Activated T-cell treated with anti-CD3 and anti-CD28 coated beads, Interleukin-2, amount 50 U/mL, for 24 hours (primary cell): Measurements from ENCODE around the gene KRTDAP.
"Not testable (repeated sequence)": the region's sequence is repeated elsewhere in the genome, so short reads cannot be mapped to it uniquely, and the experiment has no call there.

Source experiments
- DNase-seq: peaks from one replicate; pipeline ENCODE4 v3.0.0-alpha.2; 2020
- H3K27ac Mint-ChIP-seq: 2 replicates; pipeline ENCODE4 v1.8.0; 2020; ENCODE audit warnings: mild to moderate bottlenecking, mixed read lengths
- H3K27me3 Mint-ChIP-seq: 2 replicates; pipeline ENCODE4 v1.8.0; 2020; ENCODE audit warnings: mixed read lengths
- H3K36me3 Mint-ChIP-seq: 2 replicates; pipeline ENCODE4 v1.8.0; 2020; ENCODE audit warnings: low read depth, mixed read lengths
- H3K4me1 Mint-ChIP-seq: 2 replicates; pipeline ENCODE4 v1.8.0; 2020; ENCODE audit warnings: low read depth, mixed read lengths
- H3K4me3 Mint-ChIP-seq: 2 replicates; pipeline ENCODE4 v1.8.0; 2020; ENCODE audit warnings: mild to moderate bottlenecking, moderate library complexity, mixed read lengths
- H3K9me3 Mint-ChIP-seq: 2 replicates; pipeline ENCODE4 v1.8.0; 2020; ENCODE audit warnings: mixed read lengths

The KRTDAP gene

DNA sequence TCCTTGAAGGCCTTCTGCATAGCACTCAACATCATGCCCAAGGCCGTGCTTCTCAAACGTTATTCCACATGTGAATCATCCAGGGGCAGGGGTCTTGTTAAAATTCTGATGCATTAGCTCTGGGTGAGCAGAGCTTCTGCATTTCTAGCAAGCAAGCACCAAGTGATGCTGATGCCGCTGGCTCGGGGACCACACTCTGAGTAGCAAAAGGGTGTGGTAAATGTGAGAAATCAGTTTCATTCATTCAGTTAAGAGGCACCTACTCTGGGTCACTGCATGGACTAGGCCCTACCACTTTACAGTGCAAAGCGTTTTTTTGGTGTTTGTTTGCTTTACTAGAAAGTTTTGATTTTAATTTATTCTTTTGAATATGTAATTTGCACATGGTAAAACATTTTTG is 7.2 kb downstream of the KRTDAP start:
- no peak for DNase-seq
- Mint-ChIP-seq H3K9me3 (no peaks in the 10 kb centered on the region), H3K27ac (no peak overlapping the region), H3K36me3 (no peaks in the 10 kb centered on the region), H3K4me1 (peaks cover 12% of the 10 kb centered on the region), H3K4me3 (no peak overlapping the region), H3K27me3 (peaks cover 7% of the 10 kb centered on the region)

DNA sequence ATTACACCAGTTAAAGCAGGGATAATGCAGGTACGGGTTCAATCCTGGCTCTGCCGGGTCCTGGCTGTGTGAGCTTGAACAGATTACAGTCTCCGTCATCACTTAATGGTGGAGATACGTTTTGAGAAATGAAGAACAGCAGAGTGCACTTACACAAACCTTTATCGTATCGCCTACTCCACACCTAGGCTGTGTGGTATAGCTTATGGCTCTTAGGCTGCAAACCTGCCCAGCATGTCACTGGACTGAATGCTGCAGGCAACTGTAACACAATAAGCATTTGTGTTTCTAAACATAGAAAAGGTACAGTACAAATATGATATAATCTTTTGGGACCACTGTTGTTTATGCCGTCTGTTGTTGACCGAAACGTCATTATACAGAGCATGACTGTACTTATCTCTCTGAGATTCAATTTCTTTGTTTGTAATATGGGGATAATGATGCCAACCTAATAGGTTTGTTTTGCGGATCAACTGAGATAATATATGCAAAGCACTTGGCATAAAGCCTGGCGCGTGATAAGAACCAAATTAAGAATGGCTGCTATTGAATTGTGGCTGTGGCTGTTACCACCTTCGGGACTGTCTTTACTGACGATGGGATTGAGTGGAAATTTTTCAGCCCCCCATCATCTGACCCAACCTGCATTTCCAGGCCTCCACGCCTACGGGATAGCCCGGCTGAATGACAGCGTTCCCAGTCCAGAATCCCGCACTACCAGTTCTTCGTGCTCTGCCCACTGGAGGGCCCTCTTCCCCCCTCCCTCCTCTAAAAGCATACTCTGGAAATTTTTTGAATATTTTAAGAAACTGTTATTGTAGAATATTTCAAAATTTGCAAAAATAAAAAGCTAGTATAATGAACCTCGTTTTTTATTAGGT is 11.2 kb downstream of the KRTDAP start:
- Mint-ChIP-seq H3K4me1 (peaks cover 3% of the 10 kb centered on the region), H3K27me3 (no peaks in the 10 kb centered on the region), H3K9me3 (no peaks in the 10 kb centered on the region), H3K4me3 (no peak overlapping the region), H3K27ac (no peak overlapping the region), H3K36me3 (no peaks in the 10 kb centered on the region)
- no peak for DNase-seq

DNA sequence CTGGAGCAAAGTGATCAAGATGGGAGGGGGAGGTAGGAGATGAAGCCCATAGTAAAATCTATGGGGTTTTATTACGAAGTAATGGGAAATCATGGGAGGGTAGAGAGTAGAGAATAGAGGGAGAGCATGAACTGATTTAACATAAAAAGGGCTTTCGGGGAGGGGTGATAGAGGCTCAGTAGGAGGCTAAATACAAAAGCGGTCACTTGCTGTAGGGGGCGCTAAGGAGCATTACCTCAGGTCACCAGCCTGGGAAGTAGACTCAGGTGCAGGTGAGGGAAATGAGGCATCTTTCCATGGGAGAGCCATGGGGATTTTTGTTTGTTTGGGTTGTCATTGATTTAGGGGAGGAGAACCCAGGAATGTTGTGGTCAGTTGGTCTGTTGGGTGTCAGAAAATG is 14.1 kb downstream of the KRTDAP start:
- no peak for DNase-seq

DNA sequence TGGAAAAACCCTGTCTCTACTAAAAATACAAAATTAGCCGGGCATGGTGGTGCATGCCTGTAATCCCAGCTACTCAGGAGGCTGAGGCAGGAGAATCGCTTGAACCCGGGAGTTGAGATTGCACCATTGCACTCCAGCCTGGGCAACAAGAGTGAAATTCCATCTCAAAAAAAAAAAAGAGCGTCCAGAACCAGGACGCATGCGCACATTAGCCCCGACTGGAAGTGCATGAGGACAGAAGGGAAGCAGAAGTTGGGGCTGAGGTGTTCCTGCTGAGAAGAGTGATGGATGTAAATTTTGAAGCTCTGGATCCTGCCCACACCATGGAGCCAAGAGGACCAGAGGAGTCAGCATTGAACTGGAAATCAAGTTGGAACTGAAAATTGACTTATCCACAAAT is 15.7 kb downstream of the KRTDAP start:
- not testable (repeated sequence) for DNase-seq, H3K9me3 Mint-ChIP-seq, H3K27me3 Mint-ChIP-seq, H3K36me3 Mint-ChIP-seq, H3K27ac Mint-ChIP-seq, H3K4me3 Mint-ChIP-seq, H3K4me1 Mint-ChIP-seq

More for the DNA sequence above, 14.1 kb downstream of the KRTDAP start:
- Mint-ChIP-seq H3K4me1 (no peaks in the 10 kb centered on the region), H3K9me3 (no peaks in the 10 kb centered on the region), H3K36me3 (no peaks in the 10 kb centered on the region), H3K27me3 (no peaks in the 10 kb centered on the region), H3K4me3 (no peak overlapping the region), H3K27ac (no peak overlapping the region)

DNA sequence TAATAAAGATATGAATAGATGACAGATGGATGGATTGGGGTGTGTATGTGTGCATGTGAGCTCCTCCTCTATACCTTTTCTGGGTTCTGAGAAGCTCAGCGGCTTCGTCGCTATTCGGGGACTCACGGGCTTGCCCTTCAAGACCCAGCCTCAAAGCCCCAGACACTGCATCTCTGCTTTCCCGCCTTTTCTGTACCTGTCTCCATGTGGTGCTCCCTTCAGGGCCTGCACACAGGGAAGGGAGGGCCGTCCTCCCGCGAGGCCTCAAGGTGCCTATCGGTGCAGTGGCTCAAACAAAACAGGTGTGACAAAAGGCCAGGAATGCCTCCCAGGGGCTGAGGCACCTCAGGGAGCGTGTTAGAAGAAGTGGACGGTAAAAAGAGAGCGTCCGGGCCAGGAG is 16.2 kb downstream of the KRTDAP start:
- H3K27ac Mint-ChIP-seq = no peak overlapping the region
- no peaks in the 10 kb centered on the region for H3K4me1 Mint-ChIP-seq
- DNase-seq = no peak
- H3K9me3 Mint-ChIP-seq = no peaks in the 10 kb centered on the region
- no peak overlapping the region for H3K4me3 Mint-ChIP-seq
- H3K36me3 Mint-ChIP-seq = no peaks in the 10 kb centered on the region
- no peaks in the 10 kb centered on the region for H3K27me3 Mint-ChIP-seq

DNA sequence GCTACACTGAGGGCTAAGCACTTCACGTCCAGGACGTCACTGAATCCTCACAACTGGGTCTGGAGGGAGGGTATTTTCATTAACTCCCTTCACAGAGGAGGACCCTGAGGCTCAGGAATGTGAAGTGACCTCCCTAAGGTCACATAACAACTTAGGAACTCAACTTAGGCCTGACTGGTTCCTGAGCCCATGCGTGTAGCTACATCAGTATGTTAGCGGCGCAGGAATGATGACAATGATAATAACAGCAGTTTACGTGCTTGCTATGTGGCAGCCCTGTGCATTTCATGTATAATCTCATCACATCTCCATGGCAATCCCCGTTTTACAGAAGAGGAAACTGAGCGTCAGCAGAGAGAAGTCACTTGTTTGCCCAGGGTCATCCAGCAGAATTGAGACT is 18.3 kb downstream of the KRTDAP start:
- no peak overlapping the region for H3K4me3 Mint-ChIP-seq
- H3K36me3 Mint-ChIP-seq = no peaks in the 10 kb centered on the region
- H3K9me3 Mint-ChIP-seq = no peaks in the 10 kb centered on the region
- no peaks in the 10 kb centered on the region for H3K4me1 Mint-ChIP-seq
- H3K27ac Mint-ChIP-seq = no peak overlapping the region
- no peak for DNase-seq
- no peaks in the 10 kb centered on the region for H3K27me3 Mint-ChIP-seq

DNA sequence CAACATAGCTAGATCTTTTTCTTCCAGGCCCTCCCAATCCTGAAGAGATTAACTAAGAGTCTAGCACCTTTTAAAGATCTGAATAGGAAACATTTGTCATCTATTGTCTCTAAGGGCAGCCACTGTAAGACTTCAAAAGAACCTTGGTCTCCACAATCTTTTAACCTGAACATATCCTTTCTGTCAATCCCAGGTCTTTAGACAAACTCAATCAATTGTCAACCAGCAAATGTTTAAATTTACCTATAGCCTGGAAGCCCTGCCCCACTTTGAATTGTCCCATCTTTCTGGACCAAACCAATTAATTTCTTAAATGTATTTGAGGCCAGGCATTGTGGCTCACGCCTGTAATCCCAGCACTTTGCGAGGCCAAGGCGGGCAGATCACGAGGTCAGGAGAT is 19.2 kb downstream of the KRTDAP start:
- H3K9me3 Mint-ChIP-seq, H3K27me3 Mint-ChIP-seq, H3K27ac Mint-ChIP-seq, H3K4me1 Mint-ChIP-seq, H3K36me3 Mint-ChIP-seq, H3K4me3 Mint-ChIP-seq, DNase-seq: not testable (repeated sequence)

DNA sequence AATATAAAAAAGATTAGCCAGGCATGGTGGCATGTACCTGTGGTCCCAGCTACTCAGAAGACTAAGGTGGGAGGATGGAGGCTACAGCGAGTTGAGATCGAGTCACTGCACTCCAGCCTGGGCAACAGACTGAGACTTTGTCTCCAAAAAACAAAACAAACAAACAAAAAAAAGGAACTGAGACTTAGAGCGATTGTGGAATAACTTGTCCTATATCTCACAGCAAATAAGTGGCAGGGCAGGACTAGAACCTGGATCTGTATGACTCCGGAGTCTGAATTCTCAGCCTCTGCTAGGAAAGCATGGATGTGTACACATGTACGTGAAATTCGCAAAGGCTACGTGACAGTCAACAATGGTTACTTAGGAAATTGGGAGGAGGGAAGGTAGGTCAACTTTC is 20.1 kb downstream of the KRTDAP start:
- Mint-ChIP-seq H3K36me3 (no peaks in the 10 kb centered on the region), H3K4me1 (no peaks in the 10 kb centered on the region), H3K27ac (no peak overlapping the region), H3K4me3 (no peak overlapping the region), H3K27me3 (no peaks in the 10 kb centered on the region), H3K9me3 (no peaks in the 10 kb centered on the region)
- no peak for DNase-seq

DNA sequence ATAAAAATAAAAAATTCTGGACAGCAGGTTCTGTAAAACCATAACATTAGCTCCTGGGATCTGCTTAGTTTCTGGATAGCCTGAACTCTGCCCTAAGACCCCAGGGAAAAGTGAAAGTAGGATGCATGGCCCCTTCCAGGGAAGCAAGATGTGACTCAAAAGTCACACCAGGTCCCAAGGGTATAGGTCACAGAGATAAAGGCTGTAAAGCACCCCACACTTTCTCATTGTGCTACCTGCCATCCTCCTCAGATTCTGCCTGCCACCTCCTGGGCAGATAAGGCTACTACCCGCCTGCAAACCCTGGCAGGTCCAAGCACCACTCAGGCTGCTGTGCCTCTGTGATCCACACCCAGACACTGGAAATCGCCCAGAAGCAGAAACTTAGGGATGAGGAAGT is 21.6 kb downstream of the KRTDAP start:
- Mint-ChIP-seq H3K4me3 (no peak overlapping the region), H3K9me3 (no peaks in the 10 kb centered on the region), H3K27ac (no peak overlapping the region), H3K27me3 (no peaks in the 10 kb centered on the region), H3K36me3 (no peaks in the 10 kb centered on the region), H3K4me1 (peaks cover under 1% of the 10 kb centered on the region)
- peak; percentile 66 for DNase-seq

DNA sequence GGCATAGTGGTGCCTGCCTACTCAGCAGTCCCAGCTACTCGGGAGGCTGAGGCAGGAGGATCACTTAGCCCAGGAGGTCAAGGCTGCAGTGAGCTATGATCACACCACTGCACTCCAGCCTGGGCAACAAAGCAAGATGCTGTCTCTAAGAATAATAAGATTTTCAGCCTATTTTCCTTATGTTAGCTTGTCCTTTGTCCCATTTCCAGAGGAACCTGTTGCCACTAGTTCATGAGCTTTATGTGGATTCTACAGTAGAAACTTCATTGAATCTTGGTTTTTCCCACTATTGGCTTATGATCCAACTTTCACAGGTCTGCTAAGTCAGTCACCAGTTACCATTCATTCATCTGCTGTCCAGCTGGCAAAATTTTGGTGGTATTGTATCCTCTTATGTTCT is 24.0 kb downstream of the KRTDAP start:
- no peaks in the 10 kb centered on the region for H3K36me3 Mint-ChIP-seq
- no peak overlapping the region for H3K27ac Mint-ChIP-seq
- H3K4me3 Mint-ChIP-seq = no peak overlapping the region
- no peaks in the 10 kb centered on the region for H3K27me3 Mint-ChIP-seq
- peaks cover 15% of the 10 kb centered on the region for H3K4me1 Mint-ChIP-seq
- no peak for DNase-seq
- H3K9me3 Mint-ChIP-seq = no peaks in the 10 kb centered on the region

DNA sequence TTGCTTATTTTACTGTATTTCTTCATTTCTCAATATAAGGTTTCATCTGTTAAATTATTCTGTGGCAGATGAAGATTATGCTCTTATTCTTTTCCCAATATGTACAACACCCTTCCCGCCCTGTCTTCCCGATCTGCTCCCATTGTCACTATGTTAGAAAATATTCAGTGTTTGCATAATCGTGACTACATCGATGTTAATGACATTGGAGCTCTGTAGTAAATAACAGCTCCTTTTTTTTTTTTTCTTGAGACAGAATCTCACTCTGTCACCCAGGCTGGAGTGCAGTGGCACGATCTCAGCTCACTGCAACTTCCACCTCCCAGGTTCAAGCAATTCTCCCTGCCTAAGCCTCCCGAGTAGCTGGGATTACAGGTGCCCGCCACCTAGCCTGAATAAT is 27.3 kb downstream of the KRTDAP start:
- not testable (repeated sequence) for H3K27ac Mint-ChIP-seq, H3K36me3 Mint-ChIP-seq, H3K9me3 Mint-ChIP-seq, H3K27me3 Mint-ChIP-seq, DNase-seq
- H3K4me1 Mint-ChIP-seq = peaks cover 20% of the 10 kb centered on the region
- peak overlapping the region; percentile 17 for H3K4me3 Mint-ChIP-seq

DNA sequence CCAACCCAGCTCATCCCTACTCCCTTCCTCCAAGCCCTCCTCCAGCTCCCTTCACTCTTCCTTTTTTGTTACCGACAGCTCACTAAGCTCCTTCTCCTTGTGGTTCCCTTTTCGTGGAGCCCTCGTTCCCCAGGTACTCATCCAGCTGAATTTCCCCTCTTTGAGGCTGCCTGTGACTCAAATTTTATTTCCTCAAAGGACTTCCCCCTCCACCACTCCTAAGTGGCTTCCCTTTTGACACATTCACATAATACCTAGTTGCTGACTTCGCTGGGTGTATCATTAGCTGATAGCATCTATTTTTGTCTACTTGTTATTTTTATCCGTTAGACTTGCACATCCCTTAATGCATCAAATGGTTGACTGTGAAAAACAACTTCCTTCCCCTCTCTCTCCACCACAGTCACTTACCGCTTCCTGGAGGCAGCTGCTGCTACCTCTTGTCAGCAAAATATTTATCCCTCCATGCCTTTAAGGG is 27.7 kb downstream of the KRTDAP start:
- DNase-seq = no peak
- Mint-ChIP-seq H3K27ac (peak overlapping the region; percentile 83), H3K9me3 (no peaks in the 10 kb centered on the region), H3K36me3 (no peaks in the 10 kb centered on the region), H3K4me3 (peak overlapping the region; percentile 17), H3K27me3 (no peaks in the 10 kb centered on the region), H3K4me1 (peaks cover 20% of the 10 kb centered on the region)

DNA sequence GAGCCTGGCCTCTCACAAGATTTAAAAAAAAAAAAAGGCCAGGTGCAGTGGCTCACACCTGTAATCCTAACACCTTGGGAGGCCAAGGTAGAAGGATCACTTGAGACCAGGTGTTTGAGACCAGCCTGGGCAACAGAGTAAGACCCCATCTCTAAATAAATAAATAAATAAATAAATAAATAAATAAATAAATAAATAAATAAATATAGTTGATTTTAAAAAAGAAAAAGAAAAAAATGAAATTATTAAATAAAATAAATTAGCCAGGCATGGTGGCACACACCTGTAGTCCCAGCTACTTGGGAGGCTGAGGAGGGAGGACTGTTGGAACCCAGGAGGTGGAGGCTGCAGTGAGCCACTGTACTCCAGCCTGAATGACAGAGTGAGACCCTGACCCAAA is 28.5 kb downstream of the KRTDAP start:
- H3K9me3 Mint-ChIP-seq, H3K36me3 Mint-ChIP-seq, H3K27me3 Mint-ChIP-seq, H3K4me3 Mint-ChIP-seq, H3K27ac Mint-ChIP-seq, DNase-seq: not testable (repeated sequence)
- peaks cover 23% of the 10 kb centered on the region for H3K4me1 Mint-ChIP-seq

DNA sequence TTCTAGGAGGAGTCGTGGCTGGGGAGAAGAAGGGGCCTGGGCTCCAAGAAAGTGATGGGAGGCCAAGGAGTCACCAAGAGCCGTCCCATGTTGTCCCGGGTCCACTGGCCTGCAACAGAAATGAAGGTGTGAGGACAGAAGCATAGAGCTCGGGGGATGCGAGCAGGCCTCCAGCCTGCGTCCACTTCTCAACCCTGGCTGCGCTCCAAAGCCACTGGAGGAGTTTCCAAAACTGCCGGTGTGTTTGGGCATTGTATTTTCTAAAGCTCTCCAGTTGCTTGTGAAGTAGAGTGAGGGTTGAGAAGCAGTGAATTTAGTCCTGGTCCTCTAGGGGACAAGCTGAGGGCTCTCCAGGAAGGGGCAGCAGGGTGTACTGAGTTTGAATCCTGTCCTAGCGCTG is 29.2 kb downstream of the KRTDAP start:
- Mint-ChIP-seq H3K27me3 (no peaks in the 10 kb centered on the region), H3K36me3 (no peaks in the 10 kb centered on the region), H3K4me1 (peaks cover 23% of the 10 kb centered on the region), H3K4me3 (no peak overlapping the region), H3K9me3 (no peaks in the 10 kb centered on the region), H3K27ac (no peak overlapping the region)
- no peak for DNase-seq

DNA sequence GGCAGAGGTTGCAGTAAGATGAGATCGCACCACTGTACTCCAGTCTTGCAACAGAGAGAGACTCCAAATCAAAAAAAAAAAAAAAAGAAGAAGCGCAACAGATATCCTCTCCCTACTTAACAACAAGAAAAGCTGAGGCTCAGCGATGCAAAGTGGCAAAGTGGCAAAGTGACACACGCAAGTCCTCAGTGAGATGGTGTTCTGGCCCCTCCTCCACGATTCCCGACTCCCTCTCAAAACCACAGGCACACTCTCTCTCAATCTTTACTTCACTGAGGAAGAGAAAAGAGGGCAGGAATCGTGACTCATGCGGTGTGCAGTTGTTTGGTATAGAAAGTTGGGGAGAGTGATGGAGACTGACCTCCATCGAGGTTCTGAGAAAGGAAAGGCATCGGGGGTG is 29.7 kb downstream of the KRTDAP start:
- Mint-ChIP-seq H3K27ac (no peak overlapping the region), H3K4me1 (peaks cover 27% of the 10 kb centered on the region)

More for the DNA sequence above, 29.7 kb downstream of the KRTDAP start:
- no peaks in the 10 kb centered on the region for H3K9me3 Mint-ChIP-seq
- H3K4me3 Mint-ChIP-seq = no peak overlapping the region
- no peaks in the 10 kb centered on the region for H3K36me3 Mint-ChIP-seq
- H3K27me3 Mint-ChIP-seq = no peaks in the 10 kb centered on the region
- DNase-seq = no peak
